NOMO-1 (cell line): ENCODE results near the gene PTK7.

ENCODE experiments used
- DNase-seq, 2 experiments: peaks; one replicate each; lab custom pipeline; 2025; ENCODE audit not compliant: unreplicated experiment in 2 of 2; lab: John Stamatoyannopoulos, UW

PTK7 gene

DNA sequence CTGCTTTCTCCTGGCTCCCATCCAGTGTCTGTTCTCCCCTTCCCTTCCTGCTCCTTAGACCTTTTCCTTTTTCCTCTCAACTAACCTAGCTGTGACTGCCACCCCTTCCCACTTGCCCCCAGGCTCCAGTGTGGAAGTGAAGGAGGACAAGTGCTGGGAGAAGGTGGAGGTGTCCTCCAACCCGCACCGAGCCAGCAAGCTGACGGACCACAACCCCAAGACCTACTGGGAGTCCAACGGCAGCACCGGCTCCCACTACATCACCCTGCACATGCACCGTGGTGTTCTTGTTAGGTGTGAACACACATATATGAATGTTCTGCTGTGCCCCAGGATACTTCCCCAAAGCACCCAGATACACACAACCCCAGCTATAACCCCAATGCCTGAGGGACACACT is 124.4 kb downstream of the PTK7 start:
- no peak for DNase-seq

DNA sequence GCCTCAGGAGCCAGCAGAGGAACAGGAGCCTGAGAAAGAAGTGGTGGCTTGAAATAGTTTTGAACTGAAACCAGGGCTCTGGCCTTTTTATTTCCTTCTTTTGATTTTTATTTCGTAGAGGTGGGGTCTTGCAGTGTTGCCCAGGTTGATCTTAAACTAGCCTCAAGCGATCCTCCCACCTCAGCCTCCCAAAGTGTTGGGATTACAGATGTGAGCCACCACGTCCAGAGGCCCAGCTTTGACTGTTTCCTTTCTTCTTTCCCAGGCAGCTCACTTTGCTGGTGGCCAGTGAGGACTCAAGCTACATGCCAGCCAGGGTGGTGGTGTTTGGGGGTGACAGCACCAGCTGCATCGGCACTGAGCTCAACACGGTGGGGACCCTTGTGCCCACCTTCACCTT is 126.3 kb downstream of the PTK7 start:
- DNase-seq: no peak

- no peak for DNase-seq
These were observed 127.1 kb downstream of the PTK7 start for GRCh38 chr6:43203029-43203717.

GRCh38 chr6:43203718-43204095 is 127.6 kb downstream of the PTK7 start:
- no peak for DNase-seq

GRCh38 chr6:43204271-43205105 is 128.4 kb downstream of the PTK7 start:
- DNase-seq: no peak

DNA sequence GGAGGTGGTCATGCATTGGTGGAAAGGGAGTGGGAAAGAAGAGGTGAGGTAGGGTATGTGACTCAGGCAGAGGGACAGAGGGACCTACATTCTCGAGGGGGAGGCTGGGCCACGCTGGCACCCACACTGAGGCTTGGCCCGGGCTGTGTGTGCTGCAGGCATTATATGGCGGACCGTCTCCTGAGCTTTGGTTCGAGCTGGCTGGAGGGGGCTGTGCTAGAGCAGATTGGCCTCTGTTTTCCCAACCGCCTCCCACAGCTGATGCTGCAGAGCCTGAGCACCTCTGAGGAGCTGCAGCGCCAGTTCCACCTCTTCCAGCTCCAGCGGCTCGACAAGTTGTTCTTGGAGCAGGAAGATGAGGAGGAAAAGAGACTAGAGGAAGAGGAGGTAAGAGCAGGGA is 129.7 kb downstream of the PTK7 start:
- no peak for DNase-seq

DNA sequence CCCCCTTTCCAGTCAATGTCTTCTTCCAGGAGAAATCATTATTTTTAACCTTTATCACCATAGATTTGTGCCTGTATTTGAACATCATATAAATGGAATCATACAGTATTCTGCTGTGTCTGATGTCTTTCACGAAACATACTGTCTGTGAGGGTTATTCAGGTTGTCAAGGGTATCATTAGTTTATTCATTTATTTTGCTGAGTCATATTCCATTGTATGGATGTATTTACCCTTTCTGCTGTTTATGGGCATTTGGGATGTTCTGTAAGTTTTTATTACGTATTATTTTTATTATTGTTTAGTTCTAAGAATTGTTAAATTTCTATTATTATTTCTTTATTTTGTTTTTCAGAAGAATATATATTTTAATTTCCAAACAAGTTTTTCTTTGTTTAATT is 131.2 kb downstream of the PTK7 start:
- no peak for DNase-seq
